HCT116 (cell line): ENCODE results near the gene VAMP8. TPM values are rescaled to one million over a fixed set of nuclear protein-coding genes. Genes with fewer than 3 reads are reported as not detected.

Experiments used
- ATAC-seq: fragments of 200-7000 bp; cut with Tn5 transposase; 2 replicates; pipeline ENCODE4 v1.9.1; 2020; ENCODE audit warnings: mild to moderate bottlenecking, moderate library complexity
- BruUV-seq: library from RNA; stranded (reverse); fragments of 400-500 nt; replicated peaks from 2 replicates; lab custom pipeline; 2021; lab: Mats Ljungman, UMichigan
- CTCF ChIA-PET: fragments of 300-600 bp; sonication (Branson Sonifier 250); formaldehyde crosslinking; loops from one replicate; lab custom pipeline; 2021; ENCODE audit warnings: antibody characterized with exemption; lab: Charles Lee
- POLR2A ChIA-PET: fragments of 300-600, 350-600 bp; sonication (Branson Sonifier 250); formaldehyde crosslinking; loops from one replicate; lab custom pipeline; 2021; ENCODE audit warnings: antibody characterized with exemption; lab: Charles Lee
- RAD21 ChIA-PET, 2 experiments: fragments of 300-600 bp; sonication (Branson Sonifier 250); formaldehyde crosslinking; loops; one replicate each; lab custom pipeline; 2023; ENCODE audit warnings: low total read pairs in 2 of 2; ENCODE audit not compliant: uncharacterized antibody in 2 of 2, unreplicated experiment in 2 of 2, low non-redundant PET in 1 of 2; lab: Charles Lee
- DNase-seq: peaks from one replicate; pipeline ENCODE4 v3.0.0-alpha.2; 2010; ENCODE audit warnings: low read depth, low spot score
- H2AFZ ChIP-seq: fragments of 200-600 bp; shearing (Covaris generic), sonication (generic); 2 replicates; pipeline ENCODE4 v1.6.1; 2017; ENCODE audit warnings: low read depth, mixed run types, mixed read lengths, antibody characterized with exemption, low read length; ENCODE audit not compliant: poor library complexity, severe bottlenecking
- H3K27ac ChIP-seq: 2 replicates; pipeline ENCODE4 v1.5.1; 2012; ENCODE audit warnings: low read depth, low read length
- H3K27me3 ChIP-seq: fragments of 200-600 bp; sonication (generic); 2 replicates; pipeline ENCODE4 v1.6.1; 2016; ENCODE audit warnings: mixed run types, low read length, mixed read lengths; ENCODE audit not compliant: insufficient read depth
- H3K36me3 ChIP-seq, 2 experiments: fragments of 200-500 bp in 1 of 2; fragments of 200-600 bp in 1 of 2; sonication (Bioruptor generic) in 1 of 2; sonication (generic) in 1 of 2; 2 replicates each; pipeline versions ENCODE4 v1.5.1 to v1.6.1; 2014 to 2016; ENCODE audit warnings: low read length in 2 of 2, inconsistent platforms in 1 of 2, mixed read lengths in 1 of 2, mixed run types in 1 of 2; ENCODE audit not compliant: insufficient read depth in 2 of 2, control insufficient read depth in 1 of 2
- H3K4me1 ChIP-seq, 2 experiments: fragments of 200-600 bp in 1 of 2; sonication (generic) in 1 of 2; 2 replicates each; pipeline versions ENCODE4 v1.5.1 to v1.6.1; 2012 to 2017; ENCODE audit warnings: low read length in 2 of 2, inconsistent platforms in 1 of 2, mild to moderate bottlenecking in 1 of 2, mixed read lengths in 1 of 2, mixed run types in 1 of 2, moderate library complexity in 1 of 2; ENCODE audit not compliant: insufficient read depth in 2 of 2, control insufficient read depth in 1 of 2
- H3K4me2 ChIP-seq: fragments of 200-600 bp; sonication (generic); 2 replicates; pipeline ENCODE4 v1.6.1; 2017; ENCODE audit warnings: mixed run types, low read length, mixed read lengths
- H3K4me3 ChIP-seq, 2 experiments: fragments of 200-600 bp in 1 of 2; sonication (generic) in 1 of 2; replicated peaks in 1 of 2; 2 replicates each; pipeline ENCODE4 v1.5.1; 2011 to 2016; ENCODE audit warnings: low read length in 2 of 2, control low read depth in 1 of 2, low read depth in 1 of 2, mild to moderate bottlenecking in 1 of 2, mixed read lengths in 1 of 2, mixed run types in 1 of 2
- H3K79me2 ChIP-seq: fragments of 200-600 bp; sonication (generic); 2 replicates; pipeline ENCODE4 v1.6.1; 2017; ENCODE audit warnings: mild to moderate bottlenecking, mixed run types, low read length, moderate library complexity, mixed read lengths; ENCODE audit not compliant: insufficient read depth
- H3K9ac ChIP-seq: fragments of 200-600 bp; sonication (generic); 2 replicates; pipeline ENCODE4 v1.6.1; 2016; ENCODE audit warnings: low read length, mixed read lengths
- H3K9me2 ChIP-seq: fragments of 200-600 bp; sonication (generic), shearing (Covaris generic); 2 replicates; pipeline ENCODE4 v1.6.1; 2017; ENCODE audit warnings: mixed run types, mild to moderate bottlenecking, moderate library complexity; ENCODE audit not compliant: insufficient read depth
- H3K9me3 ChIP-seq, 2 experiments: fragments of 200-500 bp in 1 of 2; fragments of 200-600 bp in 1 of 2; sonication (Bioruptor generic) in 1 of 2; sonication (generic) in 1 of 2; 2 replicates each; pipeline ENCODE4 v1.6.1; 2014 to 2017; ENCODE audit warnings: low read length in 2 of 2, mixed read lengths in 2 of 2, inconsistent platforms in 1 of 2, low read depth in 1 of 2, mild to moderate bottlenecking in 1 of 2, mixed run types in 1 of 2, moderate library complexity in 1 of 2; ENCODE audit not compliant: control insufficient read depth in 1 of 2, insufficient read depth in 1 of 2
- H4K20me1 ChIP-seq: fragments of 200-600 bp; sonication (generic), shearing (Covaris generic); 2 replicates; pipeline ENCODE4 v1.6.1; 2017; ENCODE audit warnings: mixed run types, mild to moderate bottlenecking, moderate library complexity; ENCODE audit not compliant: insufficient read depth
- CBX3 ChIP-seq: IDR thresholded peaks from 2 replicates; pipeline ENCODE4 v1.6.1; 2012; ENCODE audit warnings: low read depth
- CEBPB ChIP-seq: IDR thresholded peaks from 2 replicates; pipeline ENCODE4 v1.6.1; 2012; ENCODE audit warnings: low read depth
- EGR1 ChIP-seq: IDR thresholded peaks from 2 replicates; pipeline ENCODE4 v1.6.1; 2012; ENCODE audit warnings: low read depth
- POLR2AphosphoS5 ChIP-seq: IDR thresholded peaks from 2 replicates; pipeline ENCODE4 v1.6.1; 2011; ENCODE audit warnings: mild to moderate bottlenecking, low read depth, low read length, moderate library complexity
- TCF7L2 ChIP-seq: IDR thresholded peaks from 2 replicates; pipeline ENCODE4 v1.7.0; 2011; ENCODE audit warnings: borderline replicate concordance, inconsistent platforms; ENCODE audit not compliant: insufficient read depth, insufficient read length; ENCODE audit errors: extremely low read depth
- intact Hi-C: fragments of 100-400 bp; cut with micrococcal nuclease; formaldehyde crosslinking; loops from 2 replicates; pipeline ENCODE4 v1.10.0; 2022
- total RNA-seq: library from RNA; stranded (reverse); gene quantifications from one replicate; pipeline ENCODE4 v1.2.1, GENCODE V29; 2021; ENCODE audit not compliant: unreplicated experiment

Gene VAMP8
- total RNA-seq, 1 experiment from 2014 or later: 52.6 TPM

GRCh38 chr2:85550486-85550885 lies 26.9 kb upstream of the VAMP8 start:
- POLR2A ChIA-PET: interaction anchor here (0.6 to 15.3 kb wide), 6 partner anchors 11 to 161 kb away, joined by 3 to 236 read pairs (median 3); partner anchors contain the start of genes MAT2A, SH2D6 and VAMP8
- ATAC-seq (no peak), DNase-seq (no peak)
- Histone ChIP-seq H3K27ac (no peak overlapping the region), H3K36me3 (peaks cover 14 to 43% of the 10 kb centered on the region in 2 experiments; a peak in 3 of 4 replicates), H3K9me2 (no peaks in the 10 kb centered on the region), H3K27me3 (no peaks in the 10 kb centered on the region), H3K79me2 (no peaks in the 10 kb centered on the region), H3K4me3 (no peak overlapping the region), H3K4me1 (peaks cover 0 to 5% of the 10 kb centered on the region in 2 experiments; a peak in 1 of 4 replicates), H2AFZ (no peak overlapping the region), H3K9ac (no peak overlapping the region), H4K20me1 (peaks cover 3% of the 10 kb centered on the region; the same call in 1 of the 2 replicates), H3K4me2 (no peak overlapping the region), H3K9me3 (no peaks in the 10 kb centered on the region)
- CTCF ChIA-PET: interaction anchor here (0.6 to 5.0 kb wide), 4 partner anchors 70 to 250 kb away, joined by 3 to 118 read pairs (median 18); partner anchors contain the start of gene SH2D6
- intact Hi-C loops: loop anchor here (10.0 kb wide), 1 partner anchor 226 kb away; the partner anchor contains the start of gene TGOLN2
- no peak for TF ChIP-seq CEBPB
- no peak for TF ChIP-seq POLR2AphosphoS5
- TF ChIP-seq TCF7L2: no peak
- no peak for TF ChIP-seq EGR1
- TF ChIP-seq CBX3: no peak
- BruUV-seq: no TSS peak
- RAD21 ChIA-PET: interaction anchor here in 1 of 2 experiments (2.3 kb wide), 1 partner anchor 130 kb away, joined by 25 read pairs; no protein-coding TSS in a partner anchor
